GM21786 (cell line): ENCODE data around the gene EAPP.
"Not testable (repeated sequence)": the region's sequence is repeated elsewhere in the genome, so short reads cannot be mapped to it uniquely, and the experiment has no call there.

Source experiments
- ATAC-seq: cut with Tn5 transposase; IDR thresholded peaks from one replicate; pipeline ENCODE4 v1.9.1; 2021; ENCODE audit not compliant: unreplicated experiment

Gene EAPP

GRCh38 chr14:34489324-34489723 is 50.2 kb downstream of the EAPP start:
- no peak for ATAC-seq

DNA sequence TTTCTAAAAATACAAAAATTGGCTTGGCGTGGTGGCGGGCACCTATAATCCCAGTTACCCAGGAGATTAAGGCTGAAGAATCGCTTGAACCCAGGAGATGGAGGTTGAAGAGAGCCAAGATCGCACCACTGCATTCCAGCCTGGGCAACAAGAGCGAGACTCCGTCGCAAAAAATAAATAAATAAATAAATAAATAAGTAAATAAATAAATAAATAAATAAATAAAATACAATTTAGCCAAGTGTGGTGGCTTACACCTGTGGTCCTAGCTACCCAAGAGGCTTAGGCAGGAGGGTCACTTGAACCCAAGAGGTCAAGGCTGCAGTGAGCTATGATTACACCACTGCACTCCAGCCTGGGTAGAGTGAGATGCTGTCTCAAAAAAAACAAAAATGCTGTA is 51.0 kb downstream of the EAPP start:
- no peak for ATAC-seq

DNA sequence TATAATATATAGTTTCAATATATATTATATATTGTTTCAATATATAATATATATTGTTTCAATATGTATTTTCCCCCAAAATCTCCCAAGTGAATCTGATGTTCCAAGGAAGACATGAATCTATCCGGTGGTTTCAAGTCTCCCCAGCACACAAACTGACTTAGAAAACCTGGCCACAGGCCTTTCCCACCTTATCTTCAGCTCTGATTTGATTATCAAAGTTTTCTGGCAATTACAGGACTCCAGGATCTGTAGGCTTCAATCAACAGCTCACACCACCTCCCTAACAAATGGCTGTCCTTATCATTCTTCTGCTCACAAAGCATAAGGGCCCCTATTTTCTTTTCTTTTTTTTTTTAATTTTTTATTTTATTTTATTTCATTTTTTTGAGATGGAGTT is 54.8 kb downstream of the EAPP start:
- no peak for ATAC-seq

DNA sequence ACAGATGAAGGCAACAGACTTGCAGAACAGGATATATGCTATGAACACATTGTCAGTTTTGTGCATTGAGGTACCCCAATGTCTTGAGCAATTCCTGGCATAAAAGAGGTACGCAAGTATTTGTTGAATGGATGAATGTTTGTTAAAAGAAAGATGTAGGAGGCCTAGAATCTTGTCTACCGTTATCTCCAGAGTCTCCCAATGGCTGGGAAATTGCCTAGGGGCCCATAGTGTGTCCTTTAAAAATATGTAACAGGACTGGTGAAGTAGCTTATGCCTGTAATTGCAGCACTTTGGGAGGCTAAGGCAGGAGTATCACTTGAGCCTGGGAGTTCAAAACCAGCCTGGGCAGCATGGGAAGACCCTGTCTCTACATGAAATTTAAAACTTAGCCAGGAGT is 57.0 kb downstream of the EAPP start:
- ATAC-seq = no peak

- no peak for ATAC-seq
Observed at GRCh38 chr14:34479694-34480093, 59.8 kb downstream of the EAPP start.

DNA sequence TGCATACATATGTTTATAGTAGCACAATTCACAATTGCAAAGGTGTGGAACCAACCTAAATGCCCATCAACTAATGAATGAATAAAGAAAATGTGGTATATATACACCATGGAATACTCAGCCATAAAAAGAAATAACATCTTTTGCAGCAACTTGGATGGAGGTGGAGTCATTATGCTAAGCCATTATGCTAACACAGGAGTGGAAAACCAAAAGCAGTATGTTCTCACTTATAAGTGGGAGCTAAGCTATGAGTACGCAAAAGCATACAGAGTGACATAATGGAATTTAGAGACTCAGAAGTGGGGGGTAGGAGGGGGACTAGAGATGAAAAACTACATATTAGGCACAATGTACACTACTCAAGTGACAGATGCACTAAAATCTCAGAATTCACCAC is 61.2 kb downstream of the EAPP start:
- ATAC-seq = no peak

GRCh38 chr14:34476036-34476435 is 63.5 kb downstream of the EAPP start:
- not testable (repeated sequence) for ATAC-seq

GRCh38 chr14:34475163-34475562 is 64.3 kb downstream of the EAPP start:
- no peak for ATAC-seq

DNA sequence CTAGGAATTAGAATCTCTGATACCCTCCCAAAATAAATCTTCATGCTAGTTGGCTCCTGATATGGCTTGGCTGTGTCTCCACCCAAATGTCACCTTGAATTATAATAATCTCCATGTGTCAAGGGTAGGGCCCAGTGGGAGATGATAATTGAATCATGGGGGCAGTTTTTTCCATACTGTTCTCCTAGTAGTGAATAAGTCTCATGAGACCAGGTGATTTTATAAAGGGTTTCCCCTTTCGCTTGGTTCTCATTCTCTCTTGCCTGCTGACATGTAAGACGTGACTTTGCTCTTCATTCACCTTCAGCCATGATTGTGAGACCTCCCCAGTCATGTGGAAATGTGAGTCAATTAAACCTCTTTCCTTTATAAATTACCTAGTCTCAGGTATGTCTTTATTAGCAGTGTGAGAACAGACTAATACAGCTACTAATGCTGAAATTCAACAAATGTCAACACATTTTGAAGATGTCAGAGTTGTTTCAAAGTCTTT is 65.3 kb downstream of the EAPP start:
- no peak for ATAC-seq

DNA sequence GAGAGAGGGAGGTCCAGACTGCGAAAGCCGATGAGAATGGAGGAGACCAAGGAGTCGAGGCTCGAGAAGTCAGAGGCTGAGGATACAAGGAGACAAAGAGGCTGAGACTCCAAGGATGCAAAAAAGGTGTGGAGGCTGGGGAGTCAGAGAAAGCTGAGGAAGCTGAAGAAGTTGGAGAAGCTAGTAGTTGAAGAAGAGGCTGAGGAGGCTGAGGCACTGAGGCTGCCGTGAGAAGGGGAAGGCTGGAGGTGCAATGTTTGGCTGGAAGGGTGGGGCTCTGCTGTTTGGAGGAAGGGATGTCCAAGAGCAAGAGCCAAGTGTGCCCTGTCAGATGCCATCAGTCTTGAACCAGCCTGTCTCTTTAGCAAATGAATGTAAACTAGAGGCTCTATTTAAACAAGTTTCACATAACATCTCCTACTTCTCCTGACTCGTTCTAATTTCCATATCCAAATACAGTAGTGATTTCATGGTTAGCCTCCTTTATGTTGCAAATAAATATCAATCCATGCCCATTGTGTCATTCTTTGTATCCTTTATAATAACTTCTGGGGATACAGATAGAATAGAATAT is 66.7 kb downstream of the EAPP start:
- no peak for ATAC-seq

GRCh38 chr14:34470319-34470718 is 69.2 kb downstream of the EAPP start:
- ATAC-seq = no peak

DNA sequence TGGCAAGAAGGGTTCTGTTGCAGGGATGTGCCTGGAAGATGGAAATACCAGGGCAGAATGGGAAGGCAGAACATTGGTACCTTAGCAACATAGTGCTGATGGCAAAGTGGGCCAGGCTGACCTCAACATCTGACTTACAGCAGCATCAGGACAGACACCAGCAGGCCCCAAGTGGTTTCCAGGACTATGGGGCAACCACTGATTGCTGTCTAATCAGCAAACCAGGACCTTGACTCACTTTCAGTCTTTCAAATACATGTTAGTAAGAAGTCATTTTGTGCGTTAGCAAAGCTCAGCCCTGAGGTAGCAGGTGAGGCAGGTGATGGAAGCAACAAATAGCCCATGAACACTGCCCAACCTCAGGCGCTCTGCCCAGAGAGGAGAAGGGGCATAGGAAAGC is 72.8 kb downstream of the EAPP start:
- no peak for ATAC-seq
